Type B pancreatic cell (in vitro differentiated cells): ENCODE data around the gene KRT6A. TPM values are rescaled to one million over a fixed set of nuclear protein-coding genes. Genes with fewer than 3 reads are reported as not detected.

Experiments used
- DNase-seq: peaks from one replicate; pipeline ENCODE4 v3.0.0; 2021; ENCODE audit warnings: mixed read lengths; ENCODE audit not compliant: unreplicated experiment; ENCODE audit errors: extremely low spot score
- H3K27ac Mint-ChIP-seq: 2 replicates; pipeline ENCODE4 v1.8.0; 2021; ENCODE audit warnings: mild to moderate bottlenecking, mixed read lengths
- H3K27me3 Mint-ChIP-seq: 2 replicates; pipeline ENCODE4 v1.8.0; 2021; ENCODE audit warnings: mixed read lengths
- H3K36me3 Mint-ChIP-seq: 2 replicates; pipeline ENCODE4 v1.8.0; 2021; ENCODE audit warnings: mixed read lengths
- H3K4me1 Mint-ChIP-seq: one replicate; pipeline ENCODE4 v1.8.0; 2021; ENCODE audit warnings: mixed read lengths; ENCODE audit not compliant: unreplicated experiment
- H3K4me3 Mint-ChIP-seq: 2 replicates; pipeline ENCODE4 v1.8.0; 2021; ENCODE audit warnings: mild to moderate bottlenecking, mixed read lengths
- H3K9me3 Mint-ChIP-seq: 2 replicates; pipeline ENCODE4 v1.8.0; 2021; ENCODE audit warnings: mixed read lengths
- CTCF ChIP-seq: fragments of 200-600 bp; sonication (generic); conservative IDR thresholded peaks from 2 replicates; pipeline ENCODE4 v1.5.0; 2021; ENCODE audit warnings: antibody characterized with exemption, mild to moderate bottlenecking
- total RNA-seq: library from RNA; stranded (reverse); gene quantifications from 2 replicates; pipeline ENCODE4 v1.2.1, GENCODE V29; 2021; ENCODE audit warnings: low replicate concordance

The KRT6A gene
- total RNA-seq, 1 donor from 2014 or later, result 9.9 TPM

DNA sequence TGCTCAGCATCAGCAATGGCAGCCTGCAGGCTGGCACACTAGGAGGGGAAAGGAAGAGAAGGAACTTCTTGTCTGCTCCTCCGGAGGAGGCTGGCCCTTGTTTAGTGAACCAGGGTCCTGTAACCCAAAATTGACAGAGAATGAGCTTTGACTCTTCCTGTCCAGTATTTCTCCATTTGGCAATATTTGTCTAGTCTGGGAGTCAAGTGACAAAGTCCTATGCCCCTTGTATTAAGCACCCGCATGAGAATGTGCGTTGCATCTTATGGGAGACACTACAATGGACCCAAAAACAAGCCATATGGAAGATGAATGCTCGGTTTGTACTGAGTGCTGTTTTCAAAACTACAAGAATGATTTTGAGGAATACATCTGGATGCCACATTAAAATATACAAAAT, 23.2 kb downstream of the KRT6A start:
- Mint-ChIP-seq H3K4me3 (no peak overlapping the region), H3K4me1 (no peaks in the 10 kb centered on the region), H3K9me3 (no peaks in the 10 kb centered on the region), H3K36me3 (no peaks in the 10 kb centered on the region), H3K27ac (no peak overlapping the region), H3K27me3 (peaks cover 50% of the 10 kb centered on the region)
- DNase-seq, result no peak
- TF ChIP-seq CTCF, result no peak

DNA sequence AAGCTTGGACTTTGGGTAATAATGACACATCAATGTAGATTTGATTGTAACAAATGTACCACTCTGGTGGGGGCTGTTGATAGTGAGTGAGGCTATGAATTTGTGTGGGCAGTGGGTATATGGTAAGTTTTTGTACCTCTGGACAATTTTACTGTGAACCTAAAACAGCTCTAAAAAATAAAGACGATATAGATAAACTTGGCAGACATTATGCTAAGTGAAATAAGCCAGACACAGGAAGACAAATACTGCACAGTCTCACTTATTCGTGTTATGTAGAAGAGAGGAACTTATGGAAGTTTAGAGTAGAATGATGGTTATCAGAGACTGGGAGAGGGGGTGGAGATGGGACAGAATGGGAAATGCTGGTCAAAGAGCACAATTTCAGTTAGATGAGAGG, 28.2 kb downstream of the KRT6A start:
- H3K27me3 Mint-ChIP-seq, result peaks cover 34% of the 10 kb centered on the region

DNA sequence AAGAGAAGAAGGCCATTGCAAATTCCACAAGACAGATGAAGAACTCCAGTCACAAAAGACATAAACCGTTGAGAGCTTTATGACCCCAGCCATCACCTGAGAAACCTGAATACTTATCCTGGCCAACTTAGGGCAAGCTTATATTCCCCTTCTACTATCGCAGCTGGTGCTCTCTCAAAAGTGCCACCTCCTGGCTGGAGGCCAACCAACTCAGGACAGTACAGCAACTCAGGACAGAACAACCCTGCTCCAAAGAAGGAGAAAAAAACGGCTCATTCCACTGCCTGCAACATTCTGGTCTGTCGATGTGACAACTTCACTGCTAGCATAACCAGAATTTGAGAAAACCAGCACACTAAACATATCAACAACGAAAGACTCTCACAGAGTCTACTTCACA, 31.4 kb downstream of the KRT6A start:
- H3K36me3 Mint-ChIP-seq, result no peaks in the 10 kb centered on the region
- no peak for DNase-seq
- H3K27me3 Mint-ChIP-seq, result peaks cover 19% of the 10 kb centered on the region
- H3K9me3 Mint-ChIP-seq, result no peaks in the 10 kb centered on the region
- no peak for TF ChIP-seq CTCF
- no peak overlapping the region for H3K4me3 Mint-ChIP-seq
- H3K27ac Mint-ChIP-seq, result no peak overlapping the region
- no peaks in the 10 kb centered on the region for H3K4me1 Mint-ChIP-seq

More for the DNA sequence above, 28.2 kb downstream of the KRT6A start:
- Mint-ChIP-seq H3K36me3 (no peaks in the 10 kb centered on the region), H3K9me3 (no peaks in the 10 kb centered on the region), H3K4me3 (no peak overlapping the region), H3K27ac (no peak overlapping the region), H3K4me1 (no peaks in the 10 kb centered on the region)
- no peak for DNase-seq
- no peak for TF ChIP-seq CTCF

GRCh38 chr12:52458861-52459260, 34.2 kb downstream of the KRT6A start:
- TF ChIP-seq CTCF, result no peak
- Mint-ChIP-seq H3K27ac (no peak overlapping the region), H3K27me3 (peaks cover 12% of the 10 kb centered on the region), H3K36me3 (no peaks in the 10 kb centered on the region), H3K4me3 (no peak overlapping the region), H3K4me1 (no peaks in the 10 kb centered on the region), H3K9me3 (no peaks in the 10 kb centered on the region)
- DNase-seq, result no peak

DNA sequence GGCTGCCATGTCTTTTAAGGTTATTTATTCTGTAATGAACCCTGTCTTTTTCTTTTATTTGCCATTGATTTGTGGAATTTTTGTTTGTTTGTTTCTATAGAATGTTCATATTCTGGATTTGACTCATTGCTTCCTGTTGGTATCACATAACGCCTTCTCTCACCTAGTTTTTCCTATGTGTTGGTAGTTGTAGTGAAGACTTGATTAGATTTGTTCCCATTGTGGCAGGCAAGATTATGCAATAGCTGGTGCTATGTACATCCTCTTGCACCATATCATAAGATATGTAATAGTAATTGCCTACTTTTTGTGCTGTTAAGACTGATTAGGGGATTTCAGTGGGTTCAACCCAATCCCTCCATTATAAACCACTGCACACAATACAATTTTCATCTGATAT, 37.2 kb downstream of the KRT6A start:
- no peaks in the 10 kb centered on the region for H3K4me1 Mint-ChIP-seq
- DNase-seq, result no peak
- H3K36me3 Mint-ChIP-seq, result no peaks in the 10 kb centered on the region
- no peak overlapping the region for H3K27ac Mint-ChIP-seq
- no peak overlapping the region for H3K4me3 Mint-ChIP-seq
- no peak for TF ChIP-seq CTCF
- H3K9me3 Mint-ChIP-seq, result no peaks in the 10 kb centered on the region
- H3K27me3 Mint-ChIP-seq, result peaks cover 14% of the 10 kb centered on the region
